Measurements from ENCODE around the gene CCDC142. TPM values are rescaled to one million over a fixed set of nuclear protein-coding genes. Genes with fewer than 3 reads are reported as not detected.

CCDC142 gene
- total RNA-seq, 4 donors from 2014 or later: 6.5 to 24.6 (median 14.5) TPM

DNA sequence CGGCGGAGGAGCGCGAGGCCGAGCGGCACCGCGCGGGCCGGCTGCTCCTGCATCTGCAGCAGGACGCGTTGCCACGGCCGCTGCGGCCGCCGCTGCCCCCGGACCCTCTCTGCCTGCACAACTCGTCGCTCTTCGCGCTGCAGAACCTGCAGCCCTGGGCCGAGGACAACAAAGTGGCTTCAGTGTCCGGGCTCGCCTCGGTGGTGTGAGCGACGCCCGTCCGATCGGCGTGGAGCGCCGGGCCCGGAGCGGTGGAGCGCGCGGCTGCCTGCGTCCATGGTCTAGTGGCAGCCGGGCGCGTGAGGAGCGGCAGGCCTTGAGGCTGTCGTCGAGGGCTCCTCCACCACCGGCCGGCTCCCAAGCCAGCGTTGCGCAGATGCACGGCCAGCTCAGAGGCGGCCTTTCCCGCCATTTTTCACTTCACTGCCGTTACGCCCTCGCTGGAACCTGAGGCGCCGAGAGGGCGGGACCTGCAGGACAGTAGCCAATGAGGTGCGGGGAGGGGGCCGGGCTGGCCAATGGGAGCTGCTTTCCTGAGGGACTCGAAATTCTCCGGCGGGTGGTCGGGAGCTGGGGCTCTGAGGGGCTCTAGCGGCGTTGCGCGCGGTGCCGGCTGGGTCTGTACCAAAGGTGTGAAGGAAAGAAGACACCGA lies 33.3 kb upstream of the CCDC142 start:
- Histone ChIP-seq H3K27ac (no peak overlapping the region), H3K36me3 (no peaks in the 10 kb centered on the region), H3K4me1 (peaks cover 14 to 39% (median 29%) of the 10 kb centered on the region in 3 donors), H3K9me3 (no peaks in the 10 kb centered on the region), H3K4me3 (peak overlapping the region in 3 of 4 donors; percentile 20 to 60 (median 43)), H3K27me3 (peaks cover 41 to 98% (median 48%) of the 10 kb centered on the region in 4 donors)
- intact Hi-C loops (cut with DNase I): no loop called here
- DNase-seq: no peak
- 5 to 13% methylated on average over 6 to 8 of the region's 72 CpGs for WGBS, 2 donors
- TF ChIP-seq POLR2A (IDR thresholded peaks at IDR 0.05): no peak
- TF ChIP-seq, protein P1, sequence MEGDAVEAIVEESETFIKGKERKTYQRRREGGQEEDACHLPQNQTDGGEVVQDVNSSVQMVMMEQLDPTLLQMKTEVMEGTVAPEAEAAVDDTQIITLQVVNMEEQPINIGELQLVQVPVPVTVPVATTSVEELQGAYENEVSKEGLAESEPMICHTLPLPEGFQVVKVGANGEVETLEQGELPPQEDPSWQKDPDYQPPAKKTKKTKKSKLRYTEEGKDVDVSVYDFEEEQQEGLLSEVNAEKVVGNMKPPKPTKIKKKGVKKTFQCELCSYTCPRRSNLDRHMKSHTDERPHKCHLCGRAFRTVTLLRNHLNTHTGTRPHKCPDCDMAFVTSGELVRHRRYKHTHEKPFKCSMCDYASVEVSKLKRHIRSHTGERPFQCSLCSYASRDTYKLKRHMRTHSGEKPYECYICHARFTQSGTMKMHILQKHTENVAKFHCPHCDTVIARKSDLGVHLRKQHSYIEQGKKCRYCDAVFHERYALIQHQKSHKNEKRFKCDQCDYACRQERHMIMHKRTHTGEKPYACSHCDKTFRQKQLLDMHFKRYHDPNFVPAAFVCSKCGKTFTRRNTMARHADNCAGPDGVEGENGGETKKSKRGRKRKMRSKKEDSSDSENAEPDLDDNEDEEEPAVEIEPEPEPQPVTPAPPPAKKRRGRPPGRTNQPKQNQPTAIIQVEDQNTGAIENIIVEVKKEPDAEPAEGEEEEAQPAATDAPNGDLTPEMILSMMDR (IDR thresholded peaks at IDR 0.05): no peak

DNA sequence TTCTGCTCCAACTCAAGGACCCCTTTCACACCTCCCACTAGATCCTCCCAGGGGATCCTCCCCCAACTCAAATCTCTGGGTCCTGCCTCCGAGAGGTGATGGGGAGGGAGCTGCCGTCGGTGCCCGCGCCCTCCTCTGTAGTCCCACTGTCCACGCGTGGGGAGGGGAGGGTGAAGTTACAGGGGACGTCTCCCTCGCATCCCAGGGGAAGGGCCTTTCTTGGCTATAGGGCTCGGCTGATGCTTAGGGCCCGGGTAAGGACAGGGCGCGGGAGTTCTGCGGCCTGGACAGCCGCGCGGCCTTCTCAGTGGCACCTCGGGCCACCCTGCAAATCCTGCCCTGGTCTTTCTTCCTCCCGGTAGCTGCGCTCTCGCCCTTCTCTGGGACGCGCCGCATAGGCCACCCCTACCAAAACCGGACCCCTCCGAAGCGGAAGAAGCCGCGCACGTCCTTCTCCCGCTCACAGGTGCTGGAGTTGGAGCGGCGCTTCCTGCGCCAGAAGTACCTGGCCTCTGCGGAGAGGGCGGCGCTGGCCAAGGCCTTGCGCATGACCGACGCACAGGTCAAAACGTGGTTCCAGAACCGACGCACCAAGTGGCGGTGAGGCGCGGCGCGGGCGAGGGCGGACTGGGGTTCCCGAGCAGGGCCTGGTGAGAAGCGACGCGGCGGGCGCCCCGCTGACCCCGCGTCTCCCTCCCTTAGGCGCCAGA lies 32.6 kb upstream of the CCDC142 start:
- WGBS, 2 donors: 20 to 27% methylated on average over 3 to 4 of the region's 60 CpGs
- Histone ChIP-seq H3K27ac (no peak overlapping the region), H3K4me3 (peak overlapping the region in 2 of 4 donors; percentile 43 to 60), H3K36me3 (no peaks in the 10 kb centered on the region), H3K9me3 (no peaks in the 10 kb centered on the region), H3K4me1 (peaks cover 14 to 39% (median 29%) of the 10 kb centered on the region in 3 donors), H3K27me3 (peaks cover 41 to 100% (median 48%) of the 10 kb centered on the region in 4 donors)
- no peak for DNase-seq
- intact Hi-C loops (cut with DNase I): no loop called here
- TF ChIP-seq, protein P1 (IDR thresholded peaks at IDR 0.05): no peak
- TF ChIP-seq POLR2A (IDR thresholded peaks at IDR 0.05): no peak

DNA sequence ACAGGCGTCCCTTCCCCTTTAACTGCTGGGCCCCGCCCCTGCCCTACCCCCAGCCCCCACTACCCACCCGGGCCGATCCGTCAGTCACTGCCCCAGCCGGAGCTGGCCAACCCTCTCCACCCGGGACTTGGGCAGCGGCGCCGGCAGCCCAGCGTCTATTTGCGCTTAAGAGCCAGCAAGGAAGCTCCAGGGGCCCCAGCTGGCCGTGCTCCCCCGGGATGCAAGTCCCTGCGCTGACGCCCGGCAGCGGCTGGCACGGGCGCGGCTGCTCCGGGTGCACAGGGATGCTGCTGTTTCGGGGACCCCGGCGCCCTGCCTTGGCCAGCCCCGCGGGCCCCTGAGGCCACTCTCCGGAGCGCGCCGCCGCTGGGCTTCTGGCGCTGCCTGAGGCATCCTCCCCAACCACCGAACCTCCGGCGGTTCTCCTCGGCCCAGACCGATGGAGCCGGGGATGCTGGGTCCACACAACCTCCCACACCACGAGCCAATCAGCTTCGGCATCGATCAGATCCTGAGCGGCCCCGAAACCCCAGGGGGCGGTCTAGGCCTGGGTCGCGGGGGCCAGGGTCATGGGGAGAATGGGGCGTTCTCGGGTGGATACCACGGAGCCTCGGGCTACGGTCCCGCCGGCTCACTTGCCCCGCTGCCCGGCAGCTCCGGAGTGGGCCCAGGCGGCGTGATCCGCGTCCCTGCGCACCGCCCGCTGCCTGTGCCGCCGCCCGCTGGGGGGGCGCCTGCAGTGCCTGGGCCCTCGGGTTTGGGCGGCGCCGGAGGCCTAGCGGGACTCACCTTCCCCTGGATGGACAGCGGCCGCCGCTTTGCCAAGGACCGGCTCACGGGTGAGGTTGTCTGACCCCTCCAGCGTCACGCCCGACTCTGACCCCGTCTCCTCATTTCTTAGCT lies 31.8 kb upstream of the CCDC142 start, which contains the start of gene TLX2:
TLX2 (plus strand) TSS at position 83 of the 903 bp plus-strand sequence; CDS start at position 440, 357 bp downstream.
- Histone ChIP-seq H3K4me3 (peak within 1 kb of the TSS in 2 of 4 donors; percentile 43 to 60), H3K4me1 (peaks cover 14 to 39% (median 29%) of the 10 kb centered on the region in 3 donors), H3K9me3 (no peaks in the 10 kb centered on the region), H3K27me3 (peaks cover 41 to 100% (median 48%) of the 10 kb centered on the region in 4 donors), H3K27ac (no peak within 1 kb of the TSS), H3K36me3 (no peaks in the 10 kb centered on the region)
- WGBS, 2 donors: 2 to 17% methylated on average over 3 to 17 of the region's 82 CpGs
- DNase-seq: no peak
- no peak for TF ChIP-seq POLR2A (IDR thresholded peaks at IDR 0.05)
- TF ChIP-seq, protein P1 (IDR thresholded peaks at IDR 0.05): no peak
- intact Hi-C loops (cut with DNase I): no loop called here

DNA sequence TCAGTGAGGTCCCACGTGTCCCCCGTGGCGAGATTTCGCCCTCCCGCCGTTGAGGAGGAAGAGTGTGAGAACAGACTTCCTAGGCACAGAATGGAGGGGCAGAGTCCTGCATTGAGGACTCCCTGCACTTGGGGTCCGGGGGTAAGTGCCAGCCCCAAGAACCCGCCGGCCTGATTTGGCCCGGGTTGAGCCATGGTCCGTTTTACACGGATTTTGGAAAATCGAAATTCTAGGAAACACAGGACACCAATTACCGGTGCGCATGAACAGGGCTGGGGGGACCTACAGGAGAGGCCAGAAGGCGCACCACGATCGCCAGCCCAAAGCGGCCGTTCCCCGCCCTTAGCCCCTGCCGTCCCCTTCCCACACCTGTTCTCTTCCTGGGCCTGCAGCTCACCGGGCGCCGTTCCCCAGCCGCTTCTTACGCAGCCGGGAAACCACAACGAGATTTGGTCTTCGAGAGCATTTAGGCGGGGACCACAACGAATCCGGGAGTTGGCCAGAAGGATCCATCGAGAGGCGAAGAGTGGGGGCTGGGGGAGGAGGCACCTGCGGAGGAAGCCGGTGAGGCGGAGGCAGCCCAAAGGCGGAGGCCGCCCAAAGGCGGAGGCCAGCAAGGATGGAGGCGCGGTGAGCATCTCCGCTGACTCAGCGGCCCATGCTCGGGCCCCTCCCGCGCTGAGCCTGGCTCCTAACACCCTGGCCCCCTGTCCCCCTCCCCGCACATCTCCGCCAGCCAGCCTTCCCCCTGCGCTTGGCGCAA lies 31.0 kb upstream of the CCDC142 start:
- H3K9me3 ChIP-seq: no peaks in the 10 kb centered on the region
- peaks cover 14 to 39% (median 29%) of the 10 kb centered on the region in 3 donors for H3K4me1 ChIP-seq
- WGBS, 2 donors: 5 to 13% methylated on average over 3 to 30 of the region's 52 CpGs
- no peak overlapping the region for H3K27ac ChIP-seq
- intact Hi-C loops (cut with DNase I): no loop called here
- H3K27me3 ChIP-seq: peaks cover 41 to 98% (median 48%) of the 10 kb centered on the region in 4 donors
- H3K36me3 ChIP-seq: no peaks in the 10 kb centered on the region
- H3K4me3 ChIP-seq: peak overlapping the region in 1 of 4 donors; percentile 60
- no peak for DNase-seq
- TF ChIP-seq, protein P1 (IDR thresholded peaks at IDR 0.05): no peak
- TF ChIP-seq POLR2A (IDR thresholded peaks at IDR 0.05): no peak
